NCI-H748 treated with DMSO at 0.1 percent for 48 hours (cell line): ENCODE results near the gene ORC3.

ENCODE experiments used
- DNase-seq: peaks from one replicate; lab custom pipeline; 2025; lab: John Stamatoyannopoulos, UW

The ORC3 gene

GRCh38 chr6:87589693-87590416 is at the start of gene ORC3, which contains the start of gene RARS2:
ORC3 (plus strand) TSS chr6:87590135; CDS start chr6:87590169, 34 bp downstream.
RARS2 (minus strand) TSS chr6:87589987; CDS start chr6:87589957, 30 bp downstream.
- DNase-seq: peak; percentile 84

- no peak for DNase-seq
Measured at GRCh38 chr6:87540539-87540938, 49.4 kb upstream of the ORC3 start.

GRCh38 chr6:87541041-87541440 is 48.9 kb upstream of the ORC3 start:
- no peak for DNase-seq

GRCh38 chr6:87541744-87542143 is 48.2 kb upstream of the ORC3 start:
- DNase-seq: no peak

GRCh38 chr6:87543696-87544473 is 46.0 kb upstream of the ORC3 start:
- DNase-seq: no peak

GRCh38 chr6:87544474-87544735 is 45.5 kb upstream of the ORC3 start:
- DNase-seq: no peak

- DNase-seq: no peak
Measured at GRCh38 chr6:87551799-87552198, 38.1 kb upstream of the ORC3 start.

GRCh38 chr6:87553159-87553765 is 36.7 kb upstream of the ORC3 start:
- DNase-seq: no peak

- DNase-seq: no peak
Measured at GRCh38 chr6:87555506-87555905, 34.4 kb upstream of the ORC3 start.

- no peak for DNase-seq
Measured at GRCh38 chr6:87558446-87558845, 31.5 kb upstream of the ORC3 start.

- no peak for DNase-seq
Measured at GRCh38 chr6:87561017-87561416, 28.9 kb upstream of the ORC3 start.

- no peak for DNase-seq
Measured at GRCh38 chr6:87572021-87572420, 17.9 kb upstream of the ORC3 start.

- no peak for DNase-seq
Measured at GRCh38 chr6:87572883-87573282, 17.1 kb upstream of the ORC3 start.

GRCh38 chr6:87573307-87574024 is 16.5 kb upstream of the ORC3 start:
- DNase-seq: no peak

GRCh38 chr6:87574237-87574804 is 15.6 kb upstream of the ORC3 start:
- DNase-seq: no peak

GRCh38 chr6:87575423-87575822 is 14.5 kb upstream of the ORC3 start:
- no peak for DNase-seq

GRCh38 chr6:87583822-87584221 is 6.1 kb upstream of the ORC3 start:
- DNase-seq: no peak

- no peak for DNase-seq
Measured at GRCh38 chr6:87586371-87587077, 3.4 kb upstream of the ORC3 start.

- DNase-seq: no peak
Measured at GRCh38 chr6:87588756-87589407, 1.1 kb upstream of the ORC3 start.

GRCh38 chr6:87590417-87590880 is 514 bp downstream of the ORC3 start:
- DNase-seq: no peak

- DNase-seq: no peak
Measured at GRCh38 chr6:87590990-87591389, 1.1 kb downstream of the ORC3 start.
